Endodermal cell (in vitro differentiated cells): ENCODE data around the gene OTP. TPM values are rescaled to one million over a fixed set of nuclear protein-coding genes. Genes with fewer than 3 reads are reported as not detected.

Experiments
- DNase-seq: peaks from one replicate; pipeline ENCODE4 v3.0.0-alpha.2; 2017
- H3K27ac ChIP-seq: 2 replicates; pipeline ENCODE4 v1.5.1; 2013; ENCODE audit warnings: mild to moderate bottlenecking, low read depth, low read length, moderate library complexity
- H3K27me3 ChIP-seq: 2 replicates; pipeline ENCODE4 v1.6.1; 2013; ENCODE audit warnings: mild to moderate bottlenecking, low read length, moderate library complexity; ENCODE audit not compliant: insufficient read depth, control insufficient read depth, poor library complexity, severe bottlenecking
- H3K36me3 ChIP-seq: 2 replicates; pipeline ENCODE4 v1.7.0; 2013; ENCODE audit warnings: mild to moderate bottlenecking, low read length, moderate library complexity; ENCODE audit not compliant: control insufficient read depth, insufficient read depth
- H3K4me1 ChIP-seq: one replicate; pipeline ENCODE4 v1.7.0; 2013; ENCODE audit warnings: low read length; ENCODE audit not compliant: control insufficient read depth, insufficient read depth
- H3K4me3 ChIP-seq: 2 replicates; pipeline ENCODE4 v1.5.1; 2013; ENCODE audit warnings: mild to moderate bottlenecking, low read length, moderate library complexity
- H3K9ac ChIP-seq: 2 replicates; pipeline ENCODE4 v1.6.1; 2013; ENCODE audit warnings: mild to moderate bottlenecking, low read length, moderate library complexity; ENCODE audit not compliant: poor library complexity, severe bottlenecking; ENCODE audit errors: extremely low read depth
- H3K9me3 ChIP-seq: 2 replicates; pipeline ENCODE4 v1.6.1; 2013; ENCODE audit warnings: mild to moderate bottlenecking, low read length, moderate library complexity; ENCODE audit not compliant: control insufficient read depth
- H3K27ac Mint-ChIP-seq: 2 replicates; pipeline ENCODE4 v1.8.0; 2020; ENCODE audit warnings: mixed read lengths
- H3K27me3 Mint-ChIP-seq: 2 replicates; pipeline ENCODE4 v1.8.0; 2021; ENCODE audit warnings: mild to moderate bottlenecking, mixed read lengths; ENCODE audit not compliant: insufficient read depth
- H3K36me3 Mint-ChIP-seq: 2 replicates; pipeline ENCODE4 v1.8.0; 2020; ENCODE audit warnings: low read depth, mixed read lengths
- H3K4me1 Mint-ChIP-seq: 2 replicates; pipeline ENCODE4 v1.8.0; 2020; ENCODE audit warnings: mixed read lengths
- H3K4me3 Mint-ChIP-seq: 2 replicates; pipeline ENCODE4 v1.8.0; 2020; ENCODE audit warnings: mild to moderate bottlenecking, moderate library complexity, mixed read lengths
- H3K9me3 Mint-ChIP-seq: 2 replicates; pipeline ENCODE4 v1.8.0; 2020; ENCODE audit warnings: mild to moderate bottlenecking, mixed read lengths
- WGBS, 2 experiments: methylation state at CpG; one replicate each; pipeline versions ENCODE4 v1.1.5 to v1.1.7; 2013; ENCODE audit warnings: missing lambda C conversion rate in 2 of 2, mixed read lengths in 1 of 2; ENCODE audit not compliant: insufficient coverage in 1 of 2, insufficient read length in 1 of 2; 5-methylcytosine and 5-hydroxymethylcytosine counted together
- total RNA-seq, 2 donors: library from RNA; stranded (reverse); fragmentation: NEBNext Ultra II Directional in 1 of 2; extraction: Animal tissue kit (Norgen Biotek cat#: 25700) in 1 of 2; gene quantifications; 2 replicates in 1 of 2; 3 replicates in 1 of 2; pipeline ENCODE4 v1.2.1, GENCODE V29; 2021
- TF ChIP-seq, protein P1 (sequence below): fragments of 200-600 bp; sonication (generic); conservative IDR thresholded peaks from 2 replicates; pipeline ENCODE4 v1.5.0; 2021; ENCODE audit warnings: antibody characterized with exemption, mild to moderate bottlenecking

Gene OTP
- total RNA-seq, 2 donors from 2014 or later, result not detected

DNA sequence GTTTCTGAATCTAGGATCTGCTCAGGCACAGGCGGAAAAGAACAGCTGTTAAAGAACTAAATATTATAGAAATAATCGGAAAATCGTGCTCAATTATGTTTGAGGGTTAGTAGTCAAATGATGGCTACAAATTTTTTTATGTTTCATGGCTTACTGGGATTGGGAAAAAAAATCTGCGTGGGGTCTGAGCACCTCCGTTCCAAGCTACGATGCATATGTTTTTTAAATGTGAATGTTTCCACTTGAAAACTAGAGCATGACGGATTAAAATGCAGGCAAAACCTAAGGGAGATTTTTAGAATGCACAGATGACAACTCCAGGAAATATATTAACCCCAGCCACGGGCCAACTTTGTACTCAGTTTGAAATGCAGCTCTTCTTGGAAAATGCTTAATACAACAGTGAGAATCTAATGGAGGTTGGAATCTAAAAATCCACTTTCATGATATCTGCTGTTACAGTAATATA, 5.3 kb downstream of the OTP start:
- Mint-ChIP-seq H3K4me3 (no peak overlapping the region), H3K36me3 (no peaks in the 10 kb centered on the region), H3K27me3 (peaks cover 99% of the 10 kb centered on the region), H3K4me1 (peaks cover 12% of the 10 kb centered on the region), H3K9me3 (no peaks in the 10 kb centered on the region), H3K27ac (no peak overlapping the region)
- no peak overlapping the region for H3K9ac ChIP-seq
- no peak for DNase-seq
- no peaks in the 10 kb centered on the region for H3K36me3 ChIP-seq
- H3K4me1 ChIP-seq, result peaks cover 5% of the 10 kb centered on the region
- H3K4me3 ChIP-seq, result no peak overlapping the region
- peaks cover 7% of the 10 kb centered on the region for H3K9me3 ChIP-seq
- peaks cover 100% of the 10 kb centered on the region for H3K27me3 ChIP-seq
- no peak overlapping the region for H3K27ac ChIP-seq
- TF ChIP-seq, protein P1, sequence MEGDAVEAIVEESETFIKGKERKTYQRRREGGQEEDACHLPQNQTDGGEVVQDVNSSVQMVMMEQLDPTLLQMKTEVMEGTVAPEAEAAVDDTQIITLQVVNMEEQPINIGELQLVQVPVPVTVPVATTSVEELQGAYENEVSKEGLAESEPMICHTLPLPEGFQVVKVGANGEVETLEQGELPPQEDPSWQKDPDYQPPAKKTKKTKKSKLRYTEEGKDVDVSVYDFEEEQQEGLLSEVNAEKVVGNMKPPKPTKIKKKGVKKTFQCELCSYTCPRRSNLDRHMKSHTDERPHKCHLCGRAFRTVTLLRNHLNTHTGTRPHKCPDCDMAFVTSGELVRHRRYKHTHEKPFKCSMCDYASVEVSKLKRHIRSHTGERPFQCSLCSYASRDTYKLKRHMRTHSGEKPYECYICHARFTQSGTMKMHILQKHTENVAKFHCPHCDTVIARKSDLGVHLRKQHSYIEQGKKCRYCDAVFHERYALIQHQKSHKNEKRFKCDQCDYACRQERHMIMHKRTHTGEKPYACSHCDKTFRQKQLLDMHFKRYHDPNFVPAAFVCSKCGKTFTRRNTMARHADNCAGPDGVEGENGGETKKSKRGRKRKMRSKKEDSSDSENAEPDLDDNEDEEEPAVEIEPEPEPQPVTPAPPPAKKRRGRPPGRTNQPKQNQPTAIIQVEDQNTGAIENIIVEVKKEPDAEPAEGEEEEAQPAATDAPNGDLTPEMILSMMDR, result no peak
- whole genome bisulfite sequencing, 2 experiments, result 5 to 8% methylated on average over 7 to 8 of the region's 8 CpGs

DNA sequence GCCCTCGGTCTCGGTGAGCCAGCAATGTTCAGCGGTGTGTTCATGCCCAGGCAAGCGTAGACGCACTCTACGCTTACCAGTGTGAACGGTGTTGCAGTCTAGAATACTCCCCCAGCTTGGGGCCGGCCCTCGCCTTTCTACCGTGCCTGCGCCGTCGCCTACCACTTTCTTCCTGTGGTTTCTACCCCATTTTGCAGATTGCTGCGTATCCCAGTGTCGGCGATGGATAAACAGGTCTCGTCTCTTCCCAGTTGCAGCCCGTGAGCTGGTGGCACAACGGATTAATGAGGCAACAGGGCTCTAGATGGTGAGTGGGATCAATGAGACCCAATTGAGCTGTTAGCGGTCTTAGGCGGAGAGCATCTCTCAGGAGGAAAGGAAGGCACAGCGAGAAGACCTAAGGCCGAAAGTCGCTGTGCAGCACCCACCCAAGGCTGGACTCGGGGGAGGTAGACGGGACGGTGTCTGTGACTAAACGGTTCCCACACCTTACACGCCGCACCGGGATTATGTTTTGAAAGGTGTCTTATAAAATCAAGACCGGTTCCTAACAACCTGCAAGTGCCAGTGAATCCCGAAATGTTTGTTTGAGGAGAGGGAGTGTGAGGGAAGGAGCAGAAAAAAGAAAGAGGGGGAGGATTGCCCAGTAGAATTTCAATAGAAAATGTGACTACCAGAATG, 5.8 kb downstream of the OTP start:
- Histone ChIP-seq H3K9me3 (peaks cover 7% of the 10 kb centered on the region), H3K27me3 (peaks cover 100% of the 10 kb centered on the region), H3K4me3 (no peak overlapping the region), H3K4me1 (peaks cover 5% of the 10 kb centered on the region), H3K9ac (no peak overlapping the region), H3K27ac (no peak overlapping the region), H3K36me3 (no peaks in the 10 kb centered on the region)
- Mint-ChIP-seq H3K36me3 (no peaks in the 10 kb centered on the region), H3K27me3 (peaks cover 99% of the 10 kb centered on the region), H3K27ac (no peak overlapping the region), H3K9me3 (peaks cover 1% of the 10 kb centered on the region), H3K4me1 (peaks cover 12% of the 10 kb centered on the region), H3K4me3 (no peak overlapping the region)
- TF ChIP-seq, protein P1, result no peak
- 3 to 4% methylated on average over 19 to 33 of the region's 33 CpGs for WGBS, 2 experiments
- peak; percentile 63 for DNase-seq

DNA sequence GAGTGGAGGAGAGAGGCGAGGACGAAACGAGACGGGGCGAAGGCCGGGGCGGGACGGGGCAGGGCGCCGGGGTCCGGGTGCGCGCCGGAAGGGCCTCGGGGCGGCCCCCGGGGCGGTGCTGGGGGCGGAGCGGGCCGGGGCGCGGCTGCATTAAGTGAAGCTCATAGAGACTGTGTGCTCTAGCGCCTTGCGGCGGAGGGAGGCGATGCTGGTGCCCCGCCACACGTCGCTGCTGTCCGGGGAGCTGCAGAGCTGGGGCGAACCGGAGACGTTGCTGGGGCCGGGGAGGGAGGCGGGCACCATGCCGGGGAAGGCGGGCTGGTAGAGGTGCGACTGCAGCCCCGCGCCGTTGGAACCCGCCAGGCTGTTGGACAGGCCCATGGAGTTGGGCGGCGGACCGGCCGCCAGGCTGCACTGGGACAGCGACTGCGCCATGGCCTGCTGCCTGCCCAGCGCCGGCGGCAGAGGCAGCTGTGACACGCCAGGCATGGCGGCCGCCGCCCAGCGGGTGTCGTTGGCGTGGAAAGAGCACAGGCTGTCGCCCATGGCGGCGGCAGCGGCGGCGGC, 8.3 kb downstream of the OTP start:
- peak; percentile 90 for DNase-seq
- no peak overlapping the region for H3K27ac Mint-ChIP-seq
- H3K9me3 Mint-ChIP-seq, result peaks cover 5% of the 10 kb centered on the region
- Histone ChIP-seq H3K9me3 (no peaks in the 10 kb centered on the region), H3K9ac (no peak overlapping the region), H3K27ac (no peak overlapping the region), H3K4me3 (peak overlapping the region; percentile 70), H3K36me3 (no peaks in the 10 kb centered on the region), H3K27me3 (peaks cover 100% of the 10 kb centered on the region), H3K4me1 (peaks cover 5% of the 10 kb centered on the region)
- TF ChIP-seq, protein P1, result peak; percentile 63
- H3K4me1 Mint-ChIP-seq, result peaks cover 6% of the 10 kb centered on the region
- H3K36me3 Mint-ChIP-seq, result no peaks in the 10 kb centered on the region
- 0 to 1% methylated on average over 19 to 65 of the region's 65 CpGs for WGBS, 2 experiments
- peak overlapping the region; percentile 54 for H3K4me3 Mint-ChIP-seq
- H3K27me3 Mint-ChIP-seq, result peaks cover 99% of the 10 kb centered on the region
